AG04450 (cell line): ENCODE results near the gene BHMT2. TPM values are rescaled to one million over a fixed set of nuclear protein-coding genes. Genes with fewer than 3 reads are reported as not detected.

ENCODE experiments used
- CTCF ChIA-PET: fragments of 300-600, 350-600 bp; formaldehyde crosslinking; extraction: SDS; loops from one replicate; lab custom pipeline; 2022; ENCODE audit warnings: antibody characterized with exemption, inconsistent platforms; lab: Charles Lee
- POLR2A ChIA-PET: fragments of 350-600 bp; formaldehyde crosslinking; extraction: SDS; loops from one replicate; lab custom pipeline; 2021; ENCODE audit warnings: antibody characterized with exemption, inconsistent platforms; lab: Yijun Ruan, JAX
- DNase-seq: peaks from one replicate; pipeline ENCODE4 v3.0.0-alpha.2; 2011; ENCODE audit warnings: low read depth, low spot score
- H3K27ac ChIP-seq: one replicate; pipeline ENCODE4 v1.5.1; 2012; ENCODE audit warnings: low read depth, low read length, control low read depth
- H3K27me3 ChIP-seq: one replicate; pipeline ENCODE4 v1.6.0; 2012; ENCODE audit warnings: low read length; ENCODE audit not compliant: control insufficient read depth, insufficient read depth
- H3K4me3 ChIP-seq: 2 replicates; pipeline ENCODE4 v1.5.1; 2011; ENCODE audit warnings: mild to moderate bottlenecking, low read depth, low read length, control low read depth
- H3K9me3 ChIP-seq: 2 replicates; pipeline ENCODE4 v1.5.1; 2012; ENCODE audit warnings: low read length; ENCODE audit not compliant: control insufficient read depth, insufficient read depth
- polyA plus RNA-seq: library from polyadenylated mRNA; depleted of rRNA; stranded (reverse); fragments of >200 nt; gene quantifications from 2 replicates; pipeline ENCODE4 v1.2.3, GENCODE V29; 2011; rRNA removed
- TF ChIP-seq, protein P1 (sequence below): IDR thresholded peaks from 2 replicates; pipeline ENCODE4 v1.5.1; 2011; ENCODE audit warnings: low read depth, low read length, control low read depth, inconsistent platforms

The BHMT2 gene
- polyA plus RNA-seq, 1 experiment, result 9.6 TPM

- no peak for DNase-seq
- TF ChIP-seq, protein P1, sequence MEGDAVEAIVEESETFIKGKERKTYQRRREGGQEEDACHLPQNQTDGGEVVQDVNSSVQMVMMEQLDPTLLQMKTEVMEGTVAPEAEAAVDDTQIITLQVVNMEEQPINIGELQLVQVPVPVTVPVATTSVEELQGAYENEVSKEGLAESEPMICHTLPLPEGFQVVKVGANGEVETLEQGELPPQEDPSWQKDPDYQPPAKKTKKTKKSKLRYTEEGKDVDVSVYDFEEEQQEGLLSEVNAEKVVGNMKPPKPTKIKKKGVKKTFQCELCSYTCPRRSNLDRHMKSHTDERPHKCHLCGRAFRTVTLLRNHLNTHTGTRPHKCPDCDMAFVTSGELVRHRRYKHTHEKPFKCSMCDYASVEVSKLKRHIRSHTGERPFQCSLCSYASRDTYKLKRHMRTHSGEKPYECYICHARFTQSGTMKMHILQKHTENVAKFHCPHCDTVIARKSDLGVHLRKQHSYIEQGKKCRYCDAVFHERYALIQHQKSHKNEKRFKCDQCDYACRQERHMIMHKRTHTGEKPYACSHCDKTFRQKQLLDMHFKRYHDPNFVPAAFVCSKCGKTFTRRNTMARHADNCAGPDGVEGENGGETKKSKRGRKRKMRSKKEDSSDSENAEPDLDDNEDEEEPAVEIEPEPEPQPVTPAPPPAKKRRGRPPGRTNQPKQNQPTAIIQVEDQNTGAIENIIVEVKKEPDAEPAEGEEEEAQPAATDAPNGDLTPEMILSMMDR, result no peak
- H3K27ac ChIP-seq, result no peak overlapping the region
- H3K9me3 ChIP-seq, result peaks cover 4% of the 10 kb centered on the region; the same call in 1 of the 2 replicates
- H3K4me3 ChIP-seq, result no peak overlapping the region
- H3K27me3 ChIP-seq, result no peaks in the 10 kb centered on the region
- POLR2A ChIA-PET, result no interaction called here
- CTCF ChIA-PET, result interaction anchor here (5.2 kb wide), 1 partner anchor 326 kb away, joined by 161 read pairs; no protein-coding TSS in a partner anchor
Observed at GRCh38 chr5:79136618-79137017, 67.1 kb downstream of the BHMT2 start.

Other genes starting within 250 kb of the BHMT2 start
- gene ARSB, start 84.5 kb upstream of the BHMT2 start, polyA plus RNA-seq, result 21.0 and 21.7 TPM in 2 replicates
- 1.7 and 1.9 TPM in 2 replicates for gene DMGDH, start 93 bp upstream of the BHMT2 start, polyA plus RNA-seq
- gene BHMT, start 42.0 kb downstream of the BHMT2 start, polyA plus RNA-seq, result not detected in 2 replicates
- 5.8 and 7.2 TPM in 2 replicates for gene JMY, start 166.4 kb downstream of the BHMT2 start, polyA plus RNA-seq